NCI-H1436 treated with DMSO at 0.1 percent for 48 hours (cell line): ENCODE results near the gene PFKP.

Experiments used
- DNase-seq: peaks from one replicate; lab custom pipeline; 2025; lab: John Stamatoyannopoulos, UW

PFKP gene

DNA sequence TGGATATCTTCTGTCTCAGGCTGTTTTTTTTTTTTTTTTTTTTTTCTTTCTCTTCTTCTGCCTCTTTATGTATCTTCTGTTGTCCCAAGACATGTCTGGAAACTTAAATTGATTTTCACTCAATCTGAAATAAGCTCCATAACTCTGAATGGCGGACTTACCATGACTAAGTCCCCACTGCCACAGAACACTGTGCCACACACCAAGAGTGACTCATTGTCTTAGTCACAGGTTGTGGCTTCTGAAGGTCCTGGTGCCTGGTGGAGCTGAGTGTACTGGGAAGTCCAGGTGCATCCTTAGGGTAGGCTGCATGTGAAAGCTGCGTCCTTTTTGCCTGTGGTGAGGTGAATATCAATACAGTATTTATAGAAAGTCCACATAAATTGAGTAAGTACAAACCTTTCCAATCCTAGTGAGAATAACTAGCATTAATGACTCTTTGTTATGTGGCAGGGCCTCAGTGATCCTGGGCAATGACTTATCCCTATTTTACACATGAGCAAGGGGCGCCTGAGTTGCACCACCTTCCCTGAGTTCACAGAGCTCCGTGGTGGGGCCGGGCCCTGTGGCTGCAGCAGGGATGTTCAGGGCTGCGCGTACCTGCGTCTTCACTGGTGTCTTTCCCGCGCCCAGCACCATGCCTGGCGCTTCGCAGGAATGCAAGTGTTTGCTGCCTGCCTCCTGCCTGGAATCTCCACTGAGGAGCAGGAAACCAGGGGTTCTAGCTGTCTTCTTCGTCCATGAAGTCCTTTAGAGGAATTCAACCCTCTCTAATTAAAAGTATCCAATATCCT lies 4.3 kb downstream of the PFKP start:
- no peak for DNase-seq

DNA sequence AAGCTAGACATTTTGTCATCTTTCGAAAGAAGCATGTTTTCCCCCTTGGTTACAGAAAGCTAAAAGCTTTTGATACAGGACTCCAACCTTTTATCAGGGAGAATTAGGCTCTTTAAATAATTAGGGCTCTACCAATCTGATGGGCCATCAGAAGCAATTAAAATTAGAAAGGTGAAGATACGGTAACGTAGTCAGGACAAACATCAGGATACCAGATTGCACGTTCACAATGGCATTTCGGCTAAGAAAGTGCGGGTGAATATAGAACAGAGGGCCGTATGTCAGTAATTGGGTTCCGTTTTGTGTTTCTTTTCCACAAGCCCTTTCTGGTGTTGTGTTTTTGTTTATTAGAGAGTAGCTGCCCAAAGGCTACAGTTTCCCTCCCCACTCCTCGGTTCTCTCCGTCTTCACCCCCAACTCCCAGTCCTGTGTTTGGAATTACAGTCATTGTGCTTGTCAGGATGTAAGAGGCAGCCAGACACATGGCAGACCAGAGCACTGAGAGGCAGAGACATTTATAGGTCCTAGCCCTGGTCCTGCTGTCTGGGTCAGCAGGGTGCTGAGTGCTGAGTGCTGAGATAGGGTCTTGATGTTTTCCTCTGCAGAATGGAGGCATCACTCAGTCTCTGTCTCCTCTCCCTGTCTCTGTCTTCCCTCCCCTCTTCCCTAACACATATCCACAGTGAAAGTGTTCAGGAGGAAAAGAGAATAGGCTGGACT lies 5.5 kb downstream of the PFKP start:
- no peak for DNase-seq

DNA sequence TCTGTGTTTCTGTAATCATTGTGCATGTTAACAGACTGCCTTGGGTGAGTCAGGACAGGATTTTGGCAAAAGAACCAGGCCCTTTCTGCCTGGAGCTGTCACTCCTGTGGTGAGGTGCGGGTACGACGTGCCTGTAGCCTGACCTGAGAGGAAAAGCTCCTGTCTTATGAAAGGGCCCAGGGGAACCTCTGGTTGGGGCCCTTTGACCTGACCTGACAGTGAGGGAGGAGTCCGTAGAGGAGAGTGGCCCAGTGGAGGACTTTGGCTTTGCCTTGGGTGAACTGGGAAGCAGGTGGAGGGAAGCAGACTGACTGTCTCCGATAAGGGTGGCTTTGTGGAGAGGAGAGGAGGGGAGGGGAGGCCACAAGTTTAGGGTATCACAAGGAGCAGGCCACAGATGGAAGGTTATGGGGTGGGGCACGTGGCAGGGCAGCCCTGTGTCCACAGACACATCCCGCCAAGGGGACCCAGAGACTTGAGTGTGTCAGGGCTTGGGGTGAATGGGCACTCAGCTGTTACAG lies 6.9 kb downstream of the PFKP start:
- no peak for DNase-seq

DNA sequence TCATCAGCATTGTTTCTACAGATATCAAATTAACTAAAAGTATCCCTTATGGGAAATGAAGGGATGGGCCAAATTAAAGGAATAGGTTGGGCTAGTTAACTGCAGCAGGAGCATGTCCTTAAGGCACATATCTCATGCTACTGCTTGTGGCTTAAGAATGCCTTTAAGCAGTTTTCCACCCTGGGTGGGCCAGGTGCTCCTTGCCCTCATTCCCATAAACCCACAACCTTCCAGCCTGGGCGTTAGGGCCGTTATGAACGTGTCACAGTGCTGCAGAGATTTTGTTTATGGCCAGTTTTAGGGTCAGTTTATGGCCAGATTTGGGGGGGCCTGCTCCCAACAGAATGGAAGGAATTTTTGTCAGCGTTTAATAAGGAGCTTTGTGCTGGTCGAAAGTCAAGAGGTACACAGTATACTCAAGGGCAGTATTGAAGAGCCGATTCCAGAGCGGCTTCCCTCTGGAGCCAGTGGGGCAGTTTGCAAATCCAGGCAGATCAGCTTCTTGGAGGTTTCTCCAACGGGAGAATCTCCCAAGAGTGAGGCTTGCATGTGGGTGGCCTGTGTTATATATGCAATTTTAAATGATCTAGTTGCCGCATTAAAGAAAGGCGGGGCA lies 7.7 kb downstream of the PFKP start:
- no peak for DNase-seq

DNA sequence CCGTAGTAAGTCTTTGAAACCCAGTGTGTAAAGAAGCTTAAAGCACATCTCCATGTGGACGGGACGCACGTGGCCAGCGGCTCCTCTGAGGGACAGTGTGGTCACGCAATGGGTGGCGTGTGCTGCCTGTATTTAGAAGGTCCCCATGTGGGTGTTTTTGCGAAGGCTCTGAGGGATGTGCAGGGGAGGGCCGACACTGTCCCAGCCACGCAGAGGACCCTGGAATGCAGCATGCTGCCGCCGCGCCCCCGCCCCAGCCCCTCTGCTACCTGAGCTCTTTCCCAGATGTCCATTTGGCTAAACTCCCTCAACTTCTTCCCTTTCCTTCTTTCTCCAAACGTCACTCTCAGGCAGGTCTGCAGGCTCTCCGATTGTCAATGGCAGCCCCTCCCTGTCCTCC lies 8.8 kb downstream of the PFKP start:
- DNase-seq: no peak

DNA sequence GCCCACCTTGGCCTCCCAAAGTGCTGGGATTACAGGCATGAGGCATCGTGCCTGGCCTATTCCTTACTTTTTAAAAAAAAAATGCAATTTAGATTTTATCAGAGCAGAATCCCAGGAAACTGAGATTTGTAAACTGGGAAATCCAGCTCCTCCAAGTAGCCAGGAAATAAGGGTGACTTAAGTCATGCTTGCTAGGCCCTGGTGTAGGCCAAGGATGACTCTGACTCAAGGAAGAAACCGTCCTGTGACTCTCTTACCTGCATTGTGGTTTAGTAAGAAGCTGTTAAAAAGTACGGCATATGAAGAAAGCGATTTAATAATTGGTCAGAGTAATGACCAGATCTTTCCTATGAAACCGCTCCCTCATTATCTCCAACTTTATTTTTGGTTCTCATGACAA lies 10.2 kb downstream of the PFKP start:
- DNase-seq: no peak

DNA sequence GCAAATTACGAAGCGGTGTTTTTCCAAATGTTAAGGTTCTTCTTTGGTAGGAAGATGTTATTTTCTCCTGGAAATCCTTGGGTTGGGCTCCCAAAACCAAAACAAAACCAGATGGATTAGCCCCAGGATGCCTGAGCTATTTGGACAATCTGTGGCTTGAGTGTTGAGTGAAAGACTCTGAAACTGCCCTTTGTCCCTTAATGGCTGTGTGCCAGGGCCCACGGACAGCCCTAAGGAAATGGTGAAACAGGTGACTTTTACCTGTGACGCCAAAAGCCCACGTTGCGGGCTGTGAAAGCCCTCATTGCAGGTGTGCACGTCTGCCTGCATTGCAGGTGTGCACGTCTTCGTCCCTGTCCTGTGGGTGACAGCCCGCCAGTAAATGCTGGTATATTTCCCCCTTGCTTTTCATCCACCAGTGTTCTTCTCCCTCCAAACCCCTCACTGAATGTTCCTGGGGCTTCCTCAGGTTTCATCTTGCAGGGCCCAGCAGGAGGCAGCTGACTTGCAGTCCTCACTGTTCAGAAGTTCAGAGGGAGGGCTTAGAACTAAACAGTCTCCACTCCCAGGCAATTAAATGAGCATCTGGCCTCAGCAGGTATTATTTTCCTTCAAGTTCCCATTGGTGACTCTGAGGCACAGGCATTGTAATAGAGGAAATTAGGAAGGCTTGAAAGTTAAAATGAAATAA lies 10.7 kb downstream of the PFKP start:
- no peak for DNase-seq

DNA sequence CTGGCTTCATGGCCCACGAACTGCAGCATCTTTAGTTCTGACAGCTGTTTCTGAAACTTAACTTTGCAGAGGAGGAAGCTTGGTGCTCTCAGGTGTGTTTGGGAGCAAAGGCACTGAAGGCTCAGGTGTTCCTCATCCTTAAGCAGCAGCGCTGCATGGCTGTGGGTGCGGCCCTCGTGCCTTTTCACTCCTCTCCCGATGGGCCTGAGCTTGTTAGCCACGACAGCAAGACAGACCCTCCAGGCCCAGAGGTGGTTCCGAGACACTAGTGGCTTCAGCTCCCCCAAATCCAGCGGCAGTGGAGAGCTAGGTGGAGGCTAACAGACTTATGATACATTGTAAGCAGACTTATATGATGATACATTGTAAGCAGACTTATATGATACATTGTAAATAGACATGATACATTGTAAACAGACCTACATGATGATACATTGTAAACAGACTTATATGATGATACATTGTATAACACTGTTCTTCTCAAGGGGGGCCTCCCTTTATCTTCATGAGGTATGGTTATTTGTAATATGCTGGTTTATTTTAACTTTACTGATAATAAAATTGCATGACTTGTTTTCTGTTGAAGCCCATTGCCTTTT lies 14.1 kb downstream of the PFKP start:
- no peak for DNase-seq

DNA sequence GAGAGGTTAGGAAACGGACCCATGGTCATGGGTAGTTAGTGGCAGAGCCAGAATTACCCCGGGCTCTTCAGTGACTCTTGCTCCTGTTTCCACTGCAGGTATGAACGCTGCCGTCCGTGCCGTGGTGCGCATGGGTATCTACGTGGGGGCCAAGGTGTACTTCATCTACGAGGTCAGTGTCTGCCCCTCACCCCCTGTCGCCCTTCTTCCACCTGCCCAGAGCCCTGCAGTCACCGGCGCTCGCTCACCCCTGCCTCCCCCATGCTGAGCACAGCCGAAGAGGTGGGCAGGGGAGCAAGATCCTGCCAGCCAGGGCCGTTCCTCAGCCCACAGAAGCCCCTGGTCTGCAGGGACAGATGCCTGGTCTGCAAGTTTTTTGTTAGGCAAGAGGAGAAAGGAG lies 14.9 kb downstream of the PFKP start:
- DNase-seq: no peak

DNA sequence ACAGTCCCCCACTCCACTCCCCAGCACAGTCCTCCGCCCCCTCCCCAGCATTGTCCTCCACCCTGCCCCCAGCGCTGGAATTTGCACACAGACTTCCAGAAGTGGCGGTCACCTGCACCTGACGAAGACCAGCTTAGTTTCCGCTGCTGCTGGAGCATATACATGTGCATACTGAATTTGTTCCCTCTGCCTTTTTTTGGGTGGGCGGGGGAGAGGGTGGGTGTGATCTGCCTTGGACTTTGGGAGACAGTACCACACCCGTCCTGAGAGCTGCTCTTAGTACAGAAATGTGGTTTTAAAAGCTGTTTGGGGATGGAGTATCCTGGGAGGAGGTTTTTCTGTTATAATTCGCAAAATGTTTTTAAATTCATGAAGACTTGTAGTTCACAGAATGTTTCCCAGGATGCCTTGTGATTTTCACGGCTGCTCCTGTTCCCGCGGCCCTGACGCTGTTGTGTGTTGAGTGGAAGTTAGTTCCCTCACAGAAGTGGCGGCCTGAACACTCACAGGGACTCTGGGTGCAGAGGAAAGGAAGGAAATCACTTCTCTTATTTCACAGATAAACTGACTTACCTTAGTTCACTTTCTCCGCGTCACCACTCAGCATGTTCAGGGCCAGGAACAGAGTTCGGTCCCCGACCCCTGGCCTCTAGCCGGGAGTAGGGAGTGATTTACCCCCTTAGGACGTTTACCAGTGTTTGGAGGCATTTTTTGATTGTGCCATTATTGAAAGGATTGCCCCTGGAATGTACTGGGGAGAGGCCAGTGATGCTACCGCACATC lies 18.6 kb downstream of the PFKP start:
- DNase-seq: no peak

DNA sequence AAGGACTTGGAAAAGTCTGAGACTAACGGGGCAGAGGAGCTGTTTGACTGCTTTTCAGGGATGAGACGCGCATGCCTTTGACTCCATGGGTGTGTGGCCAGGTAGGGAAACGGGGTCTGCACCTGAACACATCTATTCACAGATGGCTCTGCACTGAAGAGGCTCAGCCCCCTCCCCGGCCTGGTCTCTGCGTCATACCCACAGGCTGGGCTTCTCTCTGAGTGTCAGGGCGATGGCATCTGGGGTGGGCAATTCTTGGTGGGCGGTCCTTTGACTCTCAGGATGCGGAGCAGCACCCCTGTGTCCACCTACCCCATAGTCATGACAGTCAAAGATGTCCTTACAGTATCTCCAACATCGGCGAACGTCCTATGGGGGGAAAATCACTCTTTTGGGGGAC lies 23.0 kb downstream of the PFKP start:
- DNase-seq: no peak

DNA sequence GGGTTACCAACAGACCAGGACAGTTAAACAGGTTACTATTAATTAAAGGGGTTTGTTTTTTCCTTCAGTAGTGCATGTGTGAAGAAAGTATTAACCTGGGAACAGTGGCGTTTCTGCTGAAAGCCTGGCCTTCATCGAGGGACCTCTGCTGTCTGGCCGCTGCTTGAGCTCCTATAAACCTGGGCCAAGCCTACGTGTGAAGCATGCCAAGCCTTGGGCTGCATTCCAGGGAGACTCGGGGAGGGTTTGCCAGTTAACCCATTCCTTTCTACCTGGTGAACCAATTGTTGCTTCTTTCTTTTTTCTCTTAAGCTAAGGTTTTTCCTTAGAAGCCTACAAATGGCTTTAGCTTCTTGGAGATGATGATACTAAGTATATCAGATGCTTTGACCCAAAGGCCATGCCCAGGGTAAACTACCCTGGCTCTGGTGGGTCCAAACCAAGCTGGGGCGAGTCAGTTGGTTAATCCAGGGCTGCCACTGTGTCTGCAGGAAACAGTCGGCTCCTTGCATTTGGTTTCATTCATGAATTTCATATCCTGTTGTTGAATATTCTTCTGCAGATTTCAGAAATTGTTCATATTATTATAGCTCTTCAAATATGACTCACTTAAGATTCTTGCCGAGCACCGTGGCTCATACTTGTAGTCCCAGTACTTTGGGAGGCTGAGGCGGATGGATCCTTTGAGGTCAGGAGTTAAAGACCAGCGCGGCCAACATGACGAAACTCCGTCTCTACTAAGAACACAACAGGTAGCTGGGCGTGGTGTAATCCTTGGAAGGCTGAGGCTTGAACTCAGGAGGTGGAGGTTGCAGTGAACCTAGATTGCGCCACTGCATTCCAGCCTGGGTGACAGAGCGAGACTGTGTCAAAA lies 23.8 kb downstream of the PFKP start:
- no peak for DNase-seq

DNA sequence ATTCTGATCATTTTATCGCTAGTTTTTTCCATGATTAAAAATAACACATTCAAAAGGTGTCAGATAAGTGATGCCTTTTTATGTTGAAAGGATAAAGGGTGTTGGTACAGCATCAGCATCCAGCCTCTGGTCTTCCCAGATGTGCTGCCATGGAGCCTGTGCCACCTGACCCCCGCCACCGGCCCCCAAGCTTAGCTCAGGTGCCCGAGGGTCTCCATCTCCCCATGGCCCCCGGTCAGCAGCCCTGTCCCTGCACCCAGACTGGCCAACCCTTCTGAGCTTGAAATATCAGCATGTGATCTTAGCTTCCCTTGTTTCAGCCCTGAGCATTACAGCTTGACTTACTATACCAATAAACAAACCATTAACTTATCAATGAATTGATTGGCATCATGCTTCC lies 24.6 kb downstream of the PFKP start:
- no peak for DNase-seq

DNA sequence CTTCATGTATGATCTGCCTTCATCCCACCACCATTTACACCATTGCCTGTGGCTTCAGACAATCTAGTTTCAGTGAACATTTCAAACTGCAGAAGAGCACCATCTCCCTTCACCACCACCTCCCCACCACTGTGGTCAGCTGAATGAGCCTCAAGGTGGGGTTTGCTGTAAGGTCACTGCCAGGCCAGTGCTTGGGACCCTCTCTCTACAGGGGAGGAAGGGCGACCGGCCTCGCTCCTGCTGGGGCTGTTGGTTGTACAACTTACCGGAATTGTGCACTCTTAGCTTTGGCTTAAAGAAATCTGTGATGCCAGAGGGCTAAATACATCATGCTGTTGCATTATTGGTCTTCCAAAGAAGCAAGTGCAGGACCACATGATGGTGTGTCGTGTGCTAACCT lies 26.6 kb downstream of the PFKP start:
- DNase-seq: no peak

DNA sequence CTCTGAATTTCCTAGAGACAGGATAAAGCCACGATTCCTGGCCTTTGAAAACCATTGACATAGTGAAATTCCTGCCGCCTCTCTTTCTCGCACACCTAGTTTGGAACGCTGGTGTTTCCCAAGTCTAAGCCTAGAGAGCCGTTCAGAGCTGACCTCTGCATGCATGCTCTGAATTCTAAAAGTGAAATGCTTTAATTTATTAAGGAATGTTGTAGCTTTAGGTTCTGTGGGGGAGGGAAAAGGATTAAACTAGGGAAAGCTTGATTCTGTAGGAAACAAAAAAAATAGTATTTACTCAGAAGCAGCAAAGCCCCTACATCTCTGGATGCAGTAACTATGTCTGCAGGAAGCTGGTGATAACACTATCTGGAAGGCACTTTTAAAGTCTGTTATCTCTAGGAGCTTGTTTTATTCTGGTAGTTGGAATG lies 27.3 kb downstream of the PFKP start:
- DNase-seq: no peak

DNA sequence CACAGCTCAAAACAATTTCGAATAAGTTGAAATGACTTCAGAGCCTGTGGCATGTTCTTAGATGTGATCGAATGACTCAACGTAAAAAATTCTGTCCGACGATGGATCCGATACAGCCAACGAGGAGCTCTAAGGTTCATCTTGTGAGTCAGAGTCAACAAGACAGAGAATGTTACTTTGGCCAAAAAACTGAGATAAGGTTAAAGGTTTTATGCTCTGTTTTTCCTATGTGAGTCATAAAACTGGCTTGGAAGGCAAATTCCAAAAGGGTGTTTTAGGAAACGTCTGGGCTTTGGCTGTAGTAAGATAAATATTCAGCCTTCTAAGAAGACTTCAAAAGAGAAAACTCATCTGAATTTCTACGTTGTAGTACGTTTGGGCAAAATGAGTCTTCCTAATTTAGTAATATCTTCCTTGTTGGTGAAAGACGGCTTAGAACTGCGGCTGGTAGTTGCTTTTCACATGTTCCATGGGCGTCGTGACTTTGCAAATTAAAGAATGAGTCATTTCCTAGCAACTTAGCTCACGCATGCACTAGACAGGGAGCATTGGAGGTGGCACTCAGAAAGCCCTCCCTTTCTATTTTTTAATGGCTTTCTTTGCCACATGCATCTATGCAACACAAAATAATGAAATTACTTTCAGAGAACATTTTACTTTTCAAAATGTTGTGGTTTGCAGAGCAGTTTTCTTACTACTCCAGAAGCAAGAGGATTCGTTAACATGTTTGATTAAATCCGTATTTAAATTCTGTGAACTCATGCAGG lies 28.2 kb downstream of the PFKP start:
- no peak for DNase-seq

DNA sequence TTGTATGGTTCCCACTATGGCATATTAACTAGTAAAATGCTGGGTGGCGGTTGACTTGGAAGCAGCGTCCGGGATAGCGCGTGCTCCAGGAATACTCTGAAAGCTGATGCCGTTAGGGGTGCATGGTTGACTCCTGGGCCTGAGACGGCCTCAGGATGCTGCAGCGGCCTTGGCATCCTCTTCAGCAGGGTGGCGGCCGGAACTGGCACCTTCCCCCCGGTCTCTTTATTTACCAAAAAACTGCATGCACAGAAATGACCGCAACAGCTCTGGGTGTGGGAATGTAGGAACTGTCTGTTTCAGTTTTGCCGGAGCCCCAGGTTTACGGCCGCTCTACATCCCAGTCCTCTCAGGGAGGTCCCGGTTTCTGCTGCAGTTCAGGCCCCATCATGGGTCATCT lies 28.8 kb downstream of the PFKP start:
- no peak for DNase-seq

DNA sequence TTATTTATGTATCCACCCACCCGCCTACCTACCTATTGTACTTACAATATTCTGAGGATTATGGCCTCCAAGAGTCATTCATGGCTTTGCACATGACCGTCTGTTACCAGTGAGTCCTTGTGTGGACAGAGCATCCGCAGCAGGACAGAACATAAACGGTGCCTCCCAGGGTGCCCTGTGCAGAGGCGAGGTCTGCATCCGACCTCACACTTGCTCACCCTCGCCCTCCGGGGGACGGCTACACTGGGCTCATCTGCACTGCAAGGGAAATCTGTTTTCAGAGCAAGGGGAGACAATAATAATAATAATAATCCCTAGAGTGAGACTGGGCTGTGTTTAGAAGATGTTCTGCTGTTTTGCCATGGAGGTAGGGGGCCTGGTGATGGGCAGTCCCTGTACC lies 29.8 kb downstream of the PFKP start:
- DNase-seq: no peak

DNA sequence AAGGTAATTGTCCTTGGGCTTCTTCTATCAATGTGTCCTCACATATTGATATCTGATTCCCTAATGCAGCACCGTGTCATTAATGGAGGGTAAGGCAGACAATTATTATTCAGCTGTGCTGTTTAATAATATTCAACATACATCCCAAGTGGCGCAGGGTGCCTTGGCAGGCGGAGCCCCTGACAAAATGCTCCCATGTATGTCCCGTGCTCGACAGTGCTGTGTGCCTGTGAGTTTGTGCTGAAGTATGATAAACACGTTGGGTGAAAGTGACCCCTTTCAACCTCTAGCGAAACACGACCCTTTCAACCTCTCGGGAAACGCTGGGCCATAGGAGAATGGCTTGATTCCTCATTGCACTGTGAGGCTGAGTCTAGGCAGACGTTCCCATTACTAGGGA lies 31.3 kb downstream of the PFKP start:
- no peak for DNase-seq
